Aorta (tissue), 5 donors: Measurements from ENCODE around the gene LRMDA. TPM values are rescaled to one million over a fixed set of nuclear protein-coding genes. Genes with fewer than 3 reads are reported as not detected.

Experiments
- ATAC-seq: fragments of 200-7000 bp; cut with Tn5 transposase; one replicate; pipeline ENCODE4 v1.9.1; 2022; ENCODE audit warnings: moderate library complexity; ENCODE audit not compliant: low FRiP score
- DNase-seq, 2 donors: peaks; one replicate each; pipeline ENCODE4 v3.0.0-alpha.2; 2020
- H3K27ac ChIP-seq, 2 donors: one replicate each; pipeline ENCODE4 v1.5.1; 2013; ENCODE audit warnings: low read length in 2 of 2, mild to moderate bottlenecking in 2 of 2, moderate library complexity in 2 of 2, control low read depth in 1 of 2, inconsistent platforms in 1 of 2, low read depth in 1 of 2
- H3K27me3 ChIP-seq, 2 donors: one replicate each; pipeline ENCODE4 v1.6.1; 2013; ENCODE audit warnings: control low read depth in 1 of 2, low read length in 1 of 2, mild to moderate bottlenecking in 1 of 2, moderate library complexity in 1 of 2; ENCODE audit not compliant: insufficient read depth in 2 of 2, control insufficient read depth in 1 of 2
- H3K36me3 ChIP-seq, 2 donors: one replicate each; pipeline ENCODE4 v1.6.1; 2013; ENCODE audit warnings: control low read depth in 1 of 2, low read length in 1 of 2, mild to moderate bottlenecking in 1 of 2; ENCODE audit not compliant: insufficient read depth in 2 of 2, control insufficient read depth in 1 of 2
- H3K4me1 ChIP-seq, 2 donors: one replicate each; pipeline ENCODE4 v1.6.1; 2013; ENCODE audit warnings: low read length in 2 of 2, control low read depth in 1 of 2, mild to moderate bottlenecking in 1 of 2, moderate library complexity in 1 of 2; ENCODE audit not compliant: insufficient read depth in 2 of 2, control insufficient read depth in 1 of 2
- H3K4me3 ChIP-seq, 2 donors: one replicate each; pipeline ENCODE4 v1.5.1; 2013; ENCODE audit warnings: low read length in 2 of 2, control low read depth in 1 of 2, mild to moderate bottlenecking in 1 of 2
- H3K9me3 ChIP-seq: one replicate; pipeline ENCODE4 v1.6.1; 2013; ENCODE audit warnings: mild to moderate bottlenecking, low read length; ENCODE audit not compliant: control insufficient read depth
- WGBS, 2 donors: extraction: QIAGEN DNeasy Blood & Tissue Kit; methylation state at CpG; one replicate each; pipeline ENCODE4 v1.1.7; 2013; 5-methylcytosine and 5-hydroxymethylcytosine counted together
- intact Hi-C, 2 donors: fragments of 100-400 bp; cut with DNase I; formaldehyde crosslinking; loops; one replicate each; pipeline versions ENCODE4 v1.14.2 to v1.15.0; 2022
- polyA plus RNA-seq, 2 donors: library from polyadenylated mRNA; stranded (reverse); fragments of 200-250 nt; gene quantifications; one replicate each; pipeline ENCODE4 v1.2.3, GENCODE V29; 2013
- total RNA-seq, 2 donors: library from RNA; stranded (reverse); fragmentation: NEBNext Ultra II Directional; extraction: Animal tissue kit (Norgen Biotek cat#: 25700); gene quantifications; one replicate each; pipeline ENCODE4 v1.2.1, GENCODE V29; 2021
- donor health status: healthy with polysubstance abuse.
- donor health status: Bipolar disorder and iron deficiency.
- donor health status: DM: no; HTN: no; CAD: no.
- donor health status: DM: no; HTN: no; CAD: no.
- donor health status: DM: yes; HTN: yes; CAD: no.

LRMDA gene
- total and polyA plus RNA-seq, 4 donors: 7.4 to 25.7 (median 14.7) TPM

DNA sequence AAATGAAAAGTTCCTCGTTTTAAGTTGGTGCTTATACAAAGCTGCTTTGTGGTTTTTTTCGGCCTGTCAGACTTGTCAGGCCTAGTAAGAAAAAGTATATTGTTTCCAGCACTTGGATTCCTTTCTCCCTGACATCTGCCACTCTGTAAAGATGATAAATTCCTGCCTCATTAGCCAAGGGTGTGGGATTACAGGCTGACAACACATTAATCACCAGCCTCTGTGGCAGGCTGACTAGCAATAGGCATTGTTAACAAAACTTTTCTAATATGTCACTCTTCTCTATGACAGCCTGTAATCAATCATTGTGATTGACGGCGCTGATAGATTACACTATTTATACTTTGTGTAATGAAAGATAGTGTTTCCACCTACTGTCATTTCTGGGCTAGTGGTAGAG, 682.5 kb downstream of the LRMDA start:
- Histone ChIP-seq H3K4me1 (no peaks in the 10 kb centered on the region), H3K9me3 (no peaks in the 10 kb centered on the region), H3K4me3 (no peak overlapping the region), H3K36me3 (no peaks in the 10 kb centered on the region), H3K27ac (no peak overlapping the region), H3K27me3 (no peaks in the 10 kb centered on the region)
- ATAC-seq (no peak), DNase-seq (no peak)
- intact Hi-C loops: no loop called here
- WGBS, 2 donors: 57 to 62% methylated on average over 4 of the region's 4 CpGs

DNA sequence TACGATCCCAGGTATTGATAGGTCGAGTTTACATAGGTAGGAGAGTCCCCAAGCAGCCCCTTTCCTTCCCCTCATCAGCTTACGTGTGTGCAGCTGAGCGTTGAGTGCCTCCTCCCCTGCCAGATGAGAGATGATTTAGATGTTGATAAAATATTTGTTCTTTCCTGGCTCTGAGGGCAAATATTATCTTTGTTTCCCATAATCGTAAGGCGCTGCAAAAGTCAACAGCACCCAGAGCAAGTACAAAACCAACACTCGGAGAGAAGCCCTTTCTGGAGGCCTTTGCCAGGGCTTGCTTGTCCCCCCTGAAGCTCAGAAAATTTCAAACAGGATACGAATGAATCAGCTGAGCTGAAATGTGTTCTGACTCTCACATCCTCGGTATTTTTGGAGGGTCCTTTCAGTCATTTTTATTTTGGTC, 683.2 kb downstream of the LRMDA start:
- WGBS, 2 donors: 22 to 26% methylated on average over 9 of the region's 9 CpGs
- no peak for ATAC-seq
- Histone ChIP-seq H3K4me3 (no peak overlapping the region), H3K27ac (no peak overlapping the region), H3K9me3 (no peaks in the 10 kb centered on the region), H3K27me3 (no peaks in the 10 kb centered on the region), H3K36me3 (no peaks in the 10 kb centered on the region), H3K4me1 (peaks cover 0 to 2% of the 10 kb centered on the region in 2 donors)
- intact Hi-C loops: no loop called here
- DNase-seq: no peak

DNA sequence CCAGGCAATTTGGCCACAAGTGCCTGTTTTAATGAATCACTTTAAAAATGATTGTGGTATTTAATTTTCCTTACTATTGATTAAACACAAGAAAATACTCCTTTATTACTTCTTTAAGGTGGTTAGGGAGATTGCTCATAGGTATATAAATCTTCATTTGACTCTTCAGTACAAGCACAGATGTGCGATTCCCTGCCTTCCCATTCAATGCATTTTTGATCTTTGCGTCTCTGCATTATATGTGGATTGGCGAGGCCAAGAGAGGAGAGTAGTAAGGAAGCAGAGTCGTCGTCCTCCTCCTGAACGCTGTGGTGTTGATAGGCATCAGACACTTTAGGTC, 683.7 kb downstream of the LRMDA start:
- H3K4me1 ChIP-seq: peaks cover 0 to 2% of the 10 kb centered on the region in 2 donors
- WGBS, 2 donors: 67 to 72% methylated on average over 6 of the region's 6 CpGs
- H3K4me3 ChIP-seq: no peak overlapping the region
- H3K9me3 ChIP-seq: no peaks in the 10 kb centered on the region
- intact Hi-C loops: no loop called here
- H3K27ac ChIP-seq: no peak overlapping the region
- no peaks in the 10 kb centered on the region for H3K27me3 ChIP-seq
- ATAC-seq (no peak), DNase-seq (no peak)
- no peaks in the 10 kb centered on the region for H3K36me3 ChIP-seq

DNA sequence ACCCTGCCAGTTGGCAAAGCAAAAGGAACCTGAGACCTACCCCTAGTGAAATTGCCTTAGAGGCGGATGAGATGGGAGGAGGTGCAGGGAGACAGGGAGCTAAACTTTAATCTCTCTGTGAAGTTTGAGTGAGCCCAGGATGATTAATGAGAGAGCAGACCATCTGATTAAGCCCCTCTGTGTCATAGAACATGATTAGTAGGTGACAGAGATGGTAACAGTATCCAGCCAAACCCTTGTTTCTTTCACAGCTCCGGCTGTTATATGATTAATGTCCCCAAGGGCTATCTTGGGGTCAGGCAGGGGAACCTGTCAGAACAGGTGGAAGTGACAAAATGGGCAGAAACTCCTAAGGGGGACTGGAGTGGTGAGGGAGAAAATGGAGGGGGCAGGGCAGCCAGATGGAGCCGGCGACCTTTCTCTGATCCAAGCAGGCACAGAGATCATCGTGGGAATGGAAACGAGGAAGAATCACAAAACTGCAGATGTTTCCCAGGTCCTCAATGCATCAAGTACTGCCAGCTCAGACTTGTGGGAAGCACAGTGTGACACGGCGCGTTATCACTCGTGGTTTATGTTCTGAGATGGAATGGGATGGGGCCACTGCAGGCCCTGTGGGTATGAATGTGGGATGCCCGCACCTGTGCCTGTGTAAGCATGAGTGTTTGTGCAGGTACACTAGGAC, 684.2 kb downstream of the LRMDA start:
- H3K4me1 ChIP-seq: peaks cover 0 to 2% of the 10 kb centered on the region in 2 donors
- ATAC-seq: no peak
- H3K9me3 ChIP-seq: no peaks in the 10 kb centered on the region
- no peak overlapping the region for H3K27ac ChIP-seq
- no peaks in the 10 kb centered on the region for H3K36me3 ChIP-seq
- no peak for DNase-seq
- intact Hi-C loops: no loop called here
- 86 to 92% methylated on average over 11 of the region's 11 CpGs for WGBS, 2 donors
- no peaks in the 10 kb centered on the region for H3K27me3 ChIP-seq
- no peak overlapping the region for H3K4me3 ChIP-seq

DNA sequence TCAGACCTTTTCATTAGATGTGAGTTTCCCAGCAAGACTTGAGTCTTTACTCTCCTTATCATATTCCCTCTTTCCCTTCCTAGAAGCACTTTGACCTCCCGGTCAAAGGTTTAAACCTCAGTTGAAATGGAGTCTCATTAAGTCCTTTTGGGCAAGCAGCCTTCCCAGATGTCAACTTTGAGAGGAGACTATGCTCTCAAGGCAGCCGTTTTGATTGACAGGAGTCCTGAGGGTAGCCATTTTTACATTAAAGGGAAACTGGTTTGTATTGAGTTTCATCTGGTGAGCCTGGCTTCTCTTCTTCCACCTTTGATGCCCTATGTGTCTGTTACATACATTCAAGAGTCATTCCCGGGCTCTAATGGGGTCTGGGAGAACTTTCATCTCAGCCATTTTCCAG, 685.1 kb downstream of the LRMDA start:
- ATAC-seq: no peak

DNA sequence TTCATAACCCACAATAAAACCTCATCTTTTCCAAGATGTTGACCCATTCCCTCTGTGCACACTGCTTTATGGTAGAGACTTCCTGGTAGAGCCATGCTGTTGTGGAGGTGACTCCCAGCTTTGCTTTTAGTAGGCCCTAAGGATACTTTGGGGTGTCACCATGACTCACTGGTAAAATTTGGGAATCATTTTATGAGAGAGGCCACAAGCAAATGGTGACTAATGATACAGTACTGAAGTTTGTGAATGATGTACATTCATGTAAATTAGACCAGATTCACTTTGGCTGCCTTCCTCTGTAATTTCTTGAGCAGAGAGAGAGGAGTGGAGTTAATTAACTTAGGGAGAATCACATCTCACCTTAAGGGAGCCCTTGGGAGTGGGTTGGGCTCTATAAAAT, 686.5 kb downstream of the LRMDA start:
- Histone ChIP-seq H3K4me3 (no peak overlapping the region), H3K27ac (no peak overlapping the region), H3K4me1 (peaks cover 0 to 2% of the 10 kb centered on the region in 2 donors), H3K36me3 (no peaks in the 10 kb centered on the region), H3K9me3 (no peaks in the 10 kb centered on the region), H3K27me3 (no peaks in the 10 kb centered on the region)
- DNase-seq (no peak), ATAC-seq (no peak)
- intact Hi-C loops: no loop called here

More for the DNA sequence above, 685.1 kb downstream of the LRMDA start:
- Histone ChIP-seq H3K27ac (no peak overlapping the region), H3K9me3 (no peaks in the 10 kb centered on the region), H3K4me1 (peaks cover 0 to 2% of the 10 kb centered on the region in 2 donors), H3K36me3 (no peaks in the 10 kb centered on the region), H3K27me3 (no peaks in the 10 kb centered on the region), H3K4me3 (no peak overlapping the region)
- 79 to 99% methylated on average over 3 of the region's 3 CpGs for WGBS, 2 donors
- intact Hi-C loops: no loop called here
- no peak for DNase-seq

DNA sequence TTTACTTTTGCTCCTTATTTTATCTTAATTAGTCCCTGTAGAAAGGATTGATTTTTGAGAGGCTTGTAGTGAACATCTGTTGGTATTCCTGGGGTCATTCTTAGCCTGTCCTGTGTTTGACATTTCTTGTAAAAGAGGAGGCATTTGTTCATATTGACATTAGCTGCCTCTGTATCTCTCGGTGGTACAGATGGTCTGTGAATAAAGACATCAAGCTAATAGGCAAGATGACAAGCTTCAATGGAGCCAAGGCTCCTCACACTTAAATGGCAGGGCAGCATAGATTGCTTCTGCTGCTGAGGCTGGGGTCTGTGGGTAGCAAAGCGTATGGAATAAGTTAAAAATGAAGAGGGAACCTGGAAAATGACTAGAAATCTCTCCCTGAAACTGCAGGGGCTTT, 687.6 kb downstream of the LRMDA start:
- no peaks in the 10 kb centered on the region for H3K36me3 ChIP-seq
- peaks cover 0 to 2% of the 10 kb centered on the region in 2 donors for H3K4me1 ChIP-seq
- 94 to 95% methylated on average over 2 of the region's 2 CpGs for WGBS, 2 donors
- no peak for DNase-seq
- no peaks in the 10 kb centered on the region for H3K27me3 ChIP-seq
- H3K27ac ChIP-seq: no peak overlapping the region
- intact Hi-C loops: no loop called here
- no peak overlapping the region for H3K4me3 ChIP-seq
- no peak for ATAC-seq
- H3K9me3 ChIP-seq: no peaks in the 10 kb centered on the region

DNA sequence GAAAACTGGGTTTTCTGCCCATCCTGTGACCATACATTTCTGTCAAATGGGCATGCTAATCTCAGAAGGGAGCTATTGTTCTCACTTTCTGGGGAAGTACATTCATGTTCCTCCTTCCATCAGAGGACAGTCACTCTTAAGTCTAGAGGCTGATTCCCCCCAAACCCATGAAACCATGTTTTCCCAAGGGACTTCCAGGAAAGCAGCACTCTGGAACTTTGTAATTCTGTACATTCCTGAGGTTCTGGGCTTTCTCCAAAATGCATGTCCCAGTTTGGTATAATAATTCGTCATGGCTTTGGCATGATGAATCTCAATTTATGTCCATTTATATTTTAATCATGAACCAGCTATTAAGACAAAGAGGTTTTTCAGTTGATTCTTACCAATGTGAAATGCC, 688.1 kb downstream of the LRMDA start:
- Histone ChIP-seq H3K4me1 (peaks cover 0 to 2% of the 10 kb centered on the region in 2 donors), H3K9me3 (no peaks in the 10 kb centered on the region), H3K27ac (no peak overlapping the region), H3K36me3 (no peaks in the 10 kb centered on the region), H3K27me3 (no peaks in the 10 kb centered on the region), H3K4me3 (no peak overlapping the region)
- ATAC-seq (no peak), DNase-seq (no peak)
- WGBS, 2 donors: 14 to 20% methylated on average over 1 of the region's 1 CpG
- intact Hi-C loops: no loop called here

DNA sequence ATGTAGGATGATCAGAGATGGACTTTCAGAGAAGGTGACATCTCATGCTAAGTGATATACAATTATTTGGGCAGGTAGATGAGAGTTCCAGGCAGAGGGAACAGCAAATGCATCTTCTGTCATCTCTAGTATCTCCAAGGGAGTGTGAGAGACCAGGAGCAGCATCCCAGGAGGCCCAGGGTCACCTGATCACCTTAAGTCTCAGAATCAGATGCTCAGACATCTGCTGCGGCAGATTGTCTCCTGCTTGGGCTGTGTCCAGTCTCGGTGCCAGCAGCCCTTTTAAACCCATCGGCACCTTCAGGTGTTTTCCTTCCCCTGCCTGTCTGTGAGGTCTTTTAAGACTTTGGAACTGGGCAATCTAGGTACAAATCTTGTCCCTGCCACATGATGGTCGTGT, 690.6 kb downstream of the LRMDA start:
- H3K27me3 ChIP-seq: no peaks in the 10 kb centered on the region
- no peaks in the 10 kb centered on the region for H3K36me3 ChIP-seq
- 96 to 98% methylated on average over 4 of the region's 4 CpGs for WGBS, 2 donors
- intact Hi-C loops: loop anchor here in 1 of 2 donors (10.0 kb wide), 1 partner anchor 143 kb away; no protein-coding TSS in a partner anchor
- DNase-seq (no peak), ATAC-seq (no peak)
- no peaks in the 10 kb centered on the region for H3K9me3 ChIP-seq
- no peak overlapping the region for H3K4me3 ChIP-seq
- H3K27ac ChIP-seq: no peak overlapping the region
- H3K4me1 ChIP-seq: peaks cover 0 to 2% of the 10 kb centered on the region in 2 donors
